DND-41 (cell line): Measurements from ENCODE around the gene ST3GAL6.
A peak's percentile ranks its signal among the peaks of the same experiment; 100 is the strongest.

Experiments
- ATAC-seq: fragments of 200-7000 bp; cut with Tn5 transposase; 3 replicates; pipeline ENCODE4 v1.9.1; 2021; ENCODE audit warnings: low read depth; ENCODE audit not compliant: insufficient read depth
- DNase-seq: peaks from one replicate; pipeline ENCODE4 v3.0.0-alpha.2; 2020
- H2AFZ ChIP-seq: 2 replicates; pipeline ENCODE4 v1.6.0; 2012; ENCODE audit warnings: low read depth, low read length
- H3K27ac ChIP-seq: 2 replicates; pipeline ENCODE4 v1.5.1; 2012; ENCODE audit warnings: low read length, inconsistent platforms
- H3K27me3 ChIP-seq: fragments of 200-600 bp; sonication (generic); 2 replicates; pipeline ENCODE4 v1.6.0; 2012; ENCODE audit warnings: low read length, mild to moderate bottlenecking, inconsistent platforms; ENCODE audit not compliant: insufficient read depth, poor library complexity
- H3K36me3 ChIP-seq: 2 replicates; pipeline ENCODE4 v1.5.1; 2012; ENCODE audit warnings: low read length, inconsistent platforms; ENCODE audit not compliant: insufficient read depth
- H3K4me1 ChIP-seq: 2 replicates; pipeline ENCODE4 v1.5.1; 2012; ENCODE audit warnings: mild to moderate bottlenecking, low read length; ENCODE audit not compliant: insufficient read depth
- H3K4me2 ChIP-seq: 2 replicates; pipeline ENCODE4 v1.6.0; 2012; ENCODE audit warnings: mild to moderate bottlenecking, moderate library complexity, low read length, inconsistent platforms; ENCODE audit not compliant: insufficient read depth
- H3K4me3 ChIP-seq, 2 experiments: fragments of 200-600 bp in 1 of 2; shearing (Covaris generic) in 1 of 2; 2 replicates each; pipeline ENCODE4 v1.5.1; 2012 to 2016; ENCODE audit warnings: inconsistent platforms in 2 of 2, low read length in 2 of 2, mild to moderate bottlenecking in 2 of 2, low read depth in 1 of 2, moderate library complexity in 1 of 2
- H3K79me2 ChIP-seq: 2 replicates; pipeline ENCODE4 v1.6.0; 2012; ENCODE audit warnings: low read length, inconsistent platforms; ENCODE audit not compliant: insufficient read depth
- H3K9ac ChIP-seq: 2 replicates; pipeline ENCODE4 v1.6.0; 2012; ENCODE audit warnings: low read depth, mild to moderate bottlenecking, inconsistent platforms, low read length, moderate library complexity
- H3K9me3 ChIP-seq: 2 replicates; pipeline ENCODE4 v1.5.1; 2012; ENCODE audit warnings: low read length, moderate library complexity, mild to moderate bottlenecking, inconsistent platforms; ENCODE audit not compliant: insufficient read depth, severe bottlenecking
- H4K20me1 ChIP-seq: 2 replicates; pipeline ENCODE4 v1.6.0; 2012; ENCODE audit warnings: low read length; ENCODE audit not compliant: insufficient read depth
- EZH2 ChIP-seq: IDR thresholded peaks from 3 replicates; pipeline ENCODE4 v1.6.1; 2012; ENCODE audit warnings: borderline replicate concordance, low read depth, mild to moderate bottlenecking, moderate library complexity, low read length, inconsistent platforms; ENCODE audit not compliant: severe bottlenecking
- TF ChIP-seq, protein P1 (sequence below): IDR thresholded peaks from 2 replicates; pipeline ENCODE4 v1.5.1; 2012; ENCODE audit warnings: borderline replicate concordance, low read length, moderate library complexity, mild to moderate bottlenecking; ENCODE audit not compliant: poor library complexity, severe bottlenecking; ENCODE audit errors: extremely low read depth

ST3GAL6 gene

GRCh38 chr3:98733053-98733811 is 29.9 kb upstream of the ST3GAL6 start:
- ATAC-seq (peak; percentile 78), DNase-seq (peak; percentile 74)
- H3K4me2 ChIP-seq = peak overlapping the region; percentile 74
- no peaks in the 10 kb centered on the region for H3K27me3 ChIP-seq
- H2AFZ ChIP-seq = peak overlapping the region; percentile 77
- H3K4me1 ChIP-seq = peaks cover 33% of the 10 kb centered on the region
- H4K20me1 ChIP-seq = no peaks in the 10 kb centered on the region
- H3K9me3 ChIP-seq = no peaks in the 10 kb centered on the region
- H3K27ac ChIP-seq = peak overlapping the region; percentile 64
- H3K4me3 ChIP-seq = peak overlapping the region; percentile 35 to 70; a peak in 3 of 4 replicates
- peak overlapping the region; percentile 69 for H3K9ac ChIP-seq
- TF ChIP-seq, protein P1, sequence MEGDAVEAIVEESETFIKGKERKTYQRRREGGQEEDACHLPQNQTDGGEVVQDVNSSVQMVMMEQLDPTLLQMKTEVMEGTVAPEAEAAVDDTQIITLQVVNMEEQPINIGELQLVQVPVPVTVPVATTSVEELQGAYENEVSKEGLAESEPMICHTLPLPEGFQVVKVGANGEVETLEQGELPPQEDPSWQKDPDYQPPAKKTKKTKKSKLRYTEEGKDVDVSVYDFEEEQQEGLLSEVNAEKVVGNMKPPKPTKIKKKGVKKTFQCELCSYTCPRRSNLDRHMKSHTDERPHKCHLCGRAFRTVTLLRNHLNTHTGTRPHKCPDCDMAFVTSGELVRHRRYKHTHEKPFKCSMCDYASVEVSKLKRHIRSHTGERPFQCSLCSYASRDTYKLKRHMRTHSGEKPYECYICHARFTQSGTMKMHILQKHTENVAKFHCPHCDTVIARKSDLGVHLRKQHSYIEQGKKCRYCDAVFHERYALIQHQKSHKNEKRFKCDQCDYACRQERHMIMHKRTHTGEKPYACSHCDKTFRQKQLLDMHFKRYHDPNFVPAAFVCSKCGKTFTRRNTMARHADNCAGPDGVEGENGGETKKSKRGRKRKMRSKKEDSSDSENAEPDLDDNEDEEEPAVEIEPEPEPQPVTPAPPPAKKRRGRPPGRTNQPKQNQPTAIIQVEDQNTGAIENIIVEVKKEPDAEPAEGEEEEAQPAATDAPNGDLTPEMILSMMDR = no peak
- TF ChIP-seq EZH2 = peak; percentile 35
- H3K36me3 ChIP-seq = no peaks in the 10 kb centered on the region
- peaks cover 39% of the 10 kb centered on the region for H3K79me2 ChIP-seq

DNA sequence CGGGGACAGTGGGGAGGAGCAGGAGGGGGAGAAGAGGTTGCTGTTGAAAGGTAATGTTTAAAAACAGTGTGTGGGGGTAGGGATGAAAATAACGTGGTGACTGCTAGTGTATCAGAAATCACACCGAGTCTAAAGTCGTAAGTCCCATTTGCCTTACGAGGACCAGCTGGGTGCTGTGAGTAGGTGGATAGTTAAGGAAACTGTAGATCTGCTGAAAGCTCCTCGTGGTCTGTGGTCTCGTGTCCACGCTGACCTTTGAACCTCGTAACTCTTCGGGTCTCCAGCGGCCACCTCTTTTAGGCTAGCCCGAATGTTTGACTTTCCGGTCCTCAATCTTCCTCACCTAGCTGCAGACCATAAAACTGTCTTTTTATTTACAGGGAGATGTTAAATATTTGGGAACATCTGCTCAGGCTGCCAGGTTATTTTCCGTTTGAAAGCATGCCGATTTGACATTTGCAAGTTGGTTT is 29.3 kb upstream of the ST3GAL6 start:
- ATAC-seq (no peak), DNase-seq (peak; percentile 18)
- no peaks in the 10 kb centered on the region for H3K36me3 ChIP-seq
- TF ChIP-seq EZH2 = no peak
- TF ChIP-seq, protein P1 = no peak
- H3K4me2 ChIP-seq = peak overlapping the region; percentile 74
- no peaks in the 10 kb centered on the region for H4K20me1 ChIP-seq
- H3K4me1 ChIP-seq = peaks cover 33% of the 10 kb centered on the region
- peak overlapping the region; percentile 69 for H3K9ac ChIP-seq
- no peaks in the 10 kb centered on the region for H3K27me3 ChIP-seq
- H3K27ac ChIP-seq = peak overlapping the region; percentile 64; the same call in 1 of the 2 replicates
- H3K9me3 ChIP-seq = no peaks in the 10 kb centered on the region
- H3K4me3 ChIP-seq = peak overlapping the region; percentile 35 to 70; a peak in 3 of 4 replicates
- H2AFZ ChIP-seq = peak overlapping the region; percentile 77
- H3K79me2 ChIP-seq = peaks cover 39% of the 10 kb centered on the region

DNA sequence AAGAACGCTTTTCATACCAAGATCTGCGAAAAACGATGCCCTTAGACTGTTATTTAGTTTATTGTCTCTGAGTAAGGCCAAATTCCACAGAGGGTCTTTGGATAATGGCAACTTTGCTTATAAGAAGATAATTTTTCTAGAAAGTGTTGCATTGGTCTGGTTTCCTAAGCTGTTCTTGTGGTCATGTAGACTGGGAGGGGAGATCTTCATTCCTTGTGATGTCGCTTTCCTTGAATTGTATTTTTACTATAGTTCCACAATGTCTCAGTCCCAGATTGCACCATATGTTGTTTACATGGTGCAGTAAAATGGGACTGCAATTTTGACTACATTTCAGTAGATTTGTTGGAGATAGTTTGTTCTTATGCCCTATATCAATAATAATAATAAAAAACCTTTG is 28.8 kb upstream of the ST3GAL6 start:
- peaks cover 39% of the 10 kb centered on the region for H3K79me2 ChIP-seq

More for the DNA sequence above, 28.8 kb upstream of the ST3GAL6 start:
- H3K9ac ChIP-seq = peak overlapping the region; percentile 69; the same call in 1 of the 2 replicates
- peak overlapping the region; percentile 64; the same call in 1 of the 2 replicates for H3K27ac ChIP-seq
- no peaks in the 10 kb centered on the region for H3K9me3 ChIP-seq
- no peaks in the 10 kb centered on the region for H4K20me1 ChIP-seq
- H2AFZ ChIP-seq = no peak overlapping the region
- TF ChIP-seq, protein P1 = no peak
- no peak for TF ChIP-seq EZH2
- no peaks in the 10 kb centered on the region for H3K27me3 ChIP-seq
- H3K4me1 ChIP-seq = peaks cover 33% of the 10 kb centered on the region
- peak overlapping the region; percentile 35 to 70; a peak in 2 of 4 replicates for H3K4me3 ChIP-seq
- DNase-seq (no peak), ATAC-seq (no peak)
- H3K36me3 ChIP-seq = no peaks in the 10 kb centered on the region
- peak overlapping the region; percentile 74 for H3K4me2 ChIP-seq
